ENCODE measurements around the gene NAT14.

The NAT14 gene

GRCh38 chr19:55482967-55483705, 1.9 kb upstream of the NAT14 start:
- WGBS, result 94% methylated on average over 47 of the region's 47 CpGs
- Histone ChIP-seq H3K27me3 (ENCODE audit: insufficient read depth, low read length) (no peaks in the 10 kb centered on the region), H3K9me3 (ENCODE audit: insufficient read depth, low read depth, low read length) (no peaks in the 10 kb centered on the region), H3K9ac (ENCODE audit: low read depth, low read length) (no peak overlapping the region), H3K4me3 (ENCODE audit: low read length) (no peak overlapping the region), H3K36me3 (ENCODE audit: insufficient read depth, low read length) (no peaks in the 10 kb centered on the region), H3K4me1 (ENCODE audit: insufficient read depth, low read length) (peaks cover 19% of the 10 kb centered on the region), H3K27ac (ENCODE audit: low read depth, low read length) (no peak overlapping the region)

- Histone ChIP-seq H3K36me3 (ENCODE audit: insufficient read depth, low read length) (no peaks in the 10 kb centered on the region), H3K27me3 (ENCODE audit: insufficient read depth, low read length) (no peaks in the 10 kb centered on the region), H3K4me1 (ENCODE audit: insufficient read depth, low read length) (peaks cover 22% of the 10 kb centered on the region), H3K9me3 (ENCODE audit: insufficient read depth, low read depth, low read length) (no peaks in the 10 kb centered on the region), H3K4me3 (ENCODE audit: low read length) (peak overlapping the region; percentile 78), H3K9ac (ENCODE audit: low read depth, low read length) (peak overlapping the region; percentile 84), H3K27ac (ENCODE audit: low read depth, low read length) (peak overlapping the region; percentile 18; the same call in 1 of the 2 replicates)
- 79% methylated on average over 46 of the region's 46 CpGs for WGBS
Measured at GRCh38 chr19:55483706-55484592, 1.0 kb upstream of the NAT14 start.

DNA sequence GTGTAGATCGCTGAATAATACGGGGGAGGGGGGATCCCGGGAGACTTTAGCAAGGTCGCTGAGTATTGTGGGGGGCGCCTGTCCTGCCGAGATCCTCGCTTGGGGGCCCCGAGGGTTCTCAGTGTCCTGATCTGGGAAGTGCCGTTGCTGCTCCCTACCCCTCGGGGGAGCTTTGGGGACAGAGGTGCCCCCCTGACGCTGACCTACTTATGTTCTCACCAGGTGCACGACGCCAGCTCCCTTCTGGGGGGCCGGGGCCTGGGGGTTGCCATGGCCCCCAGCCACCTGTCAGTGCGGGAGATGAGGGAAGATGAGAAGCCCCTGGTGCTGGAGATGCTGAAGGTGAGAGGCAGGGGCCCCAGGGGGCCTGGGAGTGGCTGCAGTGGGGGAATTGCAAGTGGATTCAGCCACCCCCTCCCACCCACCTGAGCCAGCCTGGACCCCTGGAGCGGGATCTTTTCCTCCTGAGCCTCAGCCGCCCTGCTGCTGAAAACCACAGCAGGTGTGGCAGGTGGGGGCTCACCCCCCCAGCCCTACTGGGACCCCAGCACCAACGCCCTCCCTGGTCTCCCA, 537 bp downstream of the NAT14 start:
- no peaks in the 10 kb centered on the region for H3K36me3 ChIP-seq (ENCODE audit: insufficient read depth, low read length)
- peak overlapping the region; percentile 76 for H3K27ac ChIP-seq (ENCODE audit: low read depth, low read length)
- H3K9ac ChIP-seq (ENCODE audit: low read depth, low read length), result peak overlapping the region; percentile 84
- H3K4me1 ChIP-seq (ENCODE audit: insufficient read depth, low read length), result peaks cover 24% of the 10 kb centered on the region
- peak overlapping the region; percentile 78 for H3K4me3 ChIP-seq (ENCODE audit: low read length)
- no peaks in the 10 kb centered on the region for H3K9me3 ChIP-seq (ENCODE audit: insufficient read depth, low read depth, low read length)
- 6% methylated on average over 18 of the region's 18 CpGs for WGBS
- no peaks in the 10 kb centered on the region for H3K27me3 ChIP-seq (ENCODE audit: insufficient read depth, low read length)

DNA sequence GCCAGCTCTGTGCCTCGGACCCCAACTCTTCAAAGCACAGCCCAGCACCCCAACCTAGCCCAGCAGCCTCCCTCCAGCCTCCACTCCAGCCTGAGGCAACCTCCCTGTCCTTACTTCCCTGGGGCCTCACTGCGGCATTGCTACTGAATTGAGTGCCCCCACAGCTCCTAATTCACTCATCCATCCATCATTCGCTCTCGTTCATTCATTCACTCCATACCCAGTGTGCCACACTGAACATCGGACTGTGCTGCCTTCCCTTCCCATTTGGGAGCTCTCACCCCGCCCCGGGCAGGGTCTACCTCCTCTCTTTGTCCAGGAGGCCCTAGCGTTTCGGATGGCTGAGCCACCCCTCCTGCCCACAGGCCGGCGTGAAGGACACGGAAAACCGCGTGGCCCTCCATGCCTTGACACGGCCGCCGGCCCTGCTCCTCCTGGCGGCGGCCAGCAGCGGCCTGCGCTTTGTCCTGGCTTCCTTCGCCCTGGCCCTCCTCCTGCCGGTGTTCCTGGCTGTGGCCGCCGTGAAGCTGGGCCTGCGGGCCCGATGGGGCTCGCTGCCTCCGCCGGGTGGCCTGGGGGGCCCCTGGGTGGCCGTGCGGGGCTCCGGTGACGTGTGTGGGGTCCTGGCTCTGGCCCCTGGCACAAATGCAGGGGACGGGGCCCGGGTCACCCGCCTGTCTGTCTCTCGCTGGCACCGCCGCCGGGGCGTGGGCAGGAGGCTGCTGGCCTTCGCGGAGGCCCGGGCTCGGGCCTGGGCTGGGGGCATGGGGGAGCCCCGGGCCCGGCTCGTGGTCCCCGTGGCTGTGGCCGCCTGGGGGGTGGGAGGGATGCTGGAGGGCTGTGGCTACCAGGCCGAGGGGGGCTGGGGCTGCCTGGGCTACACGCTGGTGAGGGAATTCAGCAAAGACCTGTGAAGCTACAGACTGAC, 1.3 kb downstream of the NAT14 start:
- peak overlapping the region; percentile 78 for H3K4me3 ChIP-seq (ENCODE audit: low read length)
- H3K9ac ChIP-seq (ENCODE audit: low read depth, low read length), result 0 out of 2 replicates have a peak overlapping the region, but pooled peaks have one; percentile 22
- no peaks in the 10 kb centered on the region for H3K9me3 ChIP-seq (ENCODE audit: insufficient read depth, low read depth, low read length)

DNA sequence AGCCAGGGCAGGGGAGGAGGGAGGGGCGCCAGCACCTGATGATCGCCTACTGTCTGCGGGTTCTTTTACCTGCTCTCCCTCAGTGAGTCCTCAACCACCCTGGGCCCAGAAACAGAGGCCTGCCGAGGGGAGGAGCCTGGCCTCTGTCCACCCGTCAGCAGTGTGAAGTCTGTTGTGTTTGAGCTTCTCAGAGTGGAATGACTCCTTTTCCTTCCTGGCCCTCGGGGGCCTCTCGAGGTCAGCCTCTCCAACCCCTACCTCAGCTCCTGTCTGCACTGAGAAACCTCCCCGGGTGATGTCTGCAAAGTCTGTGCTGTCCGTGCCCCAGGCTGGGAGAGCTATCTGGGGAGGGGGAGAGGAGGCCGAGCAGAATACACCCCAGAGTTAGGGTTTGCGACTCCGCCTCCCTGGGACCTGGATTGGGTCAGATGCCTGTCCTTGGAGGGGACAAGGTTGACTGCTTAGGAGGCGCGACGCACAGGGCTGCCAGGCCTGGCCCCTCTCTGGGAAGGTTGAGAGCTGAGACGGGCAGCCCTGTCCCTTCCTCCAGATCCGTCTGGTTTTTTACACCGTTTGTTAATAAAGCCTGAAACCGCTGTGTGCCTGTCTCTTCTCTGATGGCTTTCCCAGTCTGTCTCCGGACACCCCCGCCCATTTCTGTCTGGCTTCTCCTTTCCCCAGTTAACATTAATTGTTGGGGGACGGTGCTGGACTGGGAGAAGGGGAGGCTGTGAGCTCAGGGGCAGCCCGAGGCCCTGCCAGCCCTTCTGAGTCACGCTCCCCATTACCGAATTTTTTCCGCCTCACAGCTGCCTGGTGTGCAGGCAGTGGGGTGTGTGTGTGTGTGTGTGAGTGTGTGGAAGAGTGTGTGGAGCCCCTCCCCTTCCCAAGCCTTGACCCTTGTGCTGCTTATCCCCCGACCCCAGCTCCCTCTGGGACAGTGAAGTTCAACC, 2.3 kb downstream of the NAT14 start:
- Histone ChIP-seq H3K9ac (ENCODE audit: low read depth, low read length) (peak overlapping the region; percentile 28; the same call in 1 of the 2 replicates), H3K36me3 (ENCODE audit: insufficient read depth, low read length) (no peaks in the 10 kb centered on the region), H3K27me3 (ENCODE audit: insufficient read depth, low read length) (no peaks in the 10 kb centered on the region), H3K27ac (ENCODE audit: low read depth, low read length) (peak overlapping the region; percentile 27), H3K9me3 (ENCODE audit: insufficient read depth, low read depth, low read length) (no peaks in the 10 kb centered on the region), H3K4me1 (ENCODE audit: insufficient read depth, low read length) (peaks cover 24% of the 10 kb centered on the region), H3K4me3 (ENCODE audit: low read length) (peak overlapping the region; percentile 24)
- 32% methylated on average over 22 of the region's 27 CpGs for WGBS

More for the DNA sequence above, 1.3 kb downstream of the NAT14 start:
- peaks cover 24% of the 10 kb centered on the region for H3K4me1 ChIP-seq (ENCODE audit: insufficient read depth, low read length)
- WGBS, result 68% methylated on average over 53 of the region's 53 CpGs
- peak overlapping the region; percentile 27; the same call in 1 of the 2 replicates for H3K27ac ChIP-seq (ENCODE audit: low read depth, low read length)
- H3K36me3 ChIP-seq (ENCODE audit: insufficient read depth, low read length), result no peaks in the 10 kb centered on the region
- no peaks in the 10 kb centered on the region for H3K27me3 ChIP-seq (ENCODE audit: insufficient read depth, low read length)

GRCh38 chr19:55487924-55488687, 3.1 kb downstream of the NAT14 start, which contains the start of gene SSC5D:
Gene SSC5D, plus strand, starts transcription at chr19:55488436. Its CDS starts 154 bp downstream, at chr19:55488590.
- Histone ChIP-seq H3K4me1 (ENCODE audit: insufficient read depth, low read length) (peaks cover 24% of the 10 kb centered on the region), H3K36me3 (ENCODE audit: insufficient read depth, low read length) (no peaks in the 10 kb centered on the region), H3K27ac (ENCODE audit: low read depth, low read length) (peak within 1 kb of the TSS; percentile 65), H3K9me3 (ENCODE audit: insufficient read depth, low read depth, low read length) (no peaks in the 10 kb centered on the region), H3K9ac (ENCODE audit: low read depth, low read length) (peak within 1 kb of the TSS; percentile 56; the same call in 1 of the 2 replicates), H3K4me3 (ENCODE audit: low read length) (peak within 1 kb of the TSS; percentile 45), H3K27me3 (ENCODE audit: insufficient read depth, low read length) (no peaks in the 10 kb centered on the region)
- 2% methylated on average over 14 of the region's 21 CpGs for WGBS

DNA sequence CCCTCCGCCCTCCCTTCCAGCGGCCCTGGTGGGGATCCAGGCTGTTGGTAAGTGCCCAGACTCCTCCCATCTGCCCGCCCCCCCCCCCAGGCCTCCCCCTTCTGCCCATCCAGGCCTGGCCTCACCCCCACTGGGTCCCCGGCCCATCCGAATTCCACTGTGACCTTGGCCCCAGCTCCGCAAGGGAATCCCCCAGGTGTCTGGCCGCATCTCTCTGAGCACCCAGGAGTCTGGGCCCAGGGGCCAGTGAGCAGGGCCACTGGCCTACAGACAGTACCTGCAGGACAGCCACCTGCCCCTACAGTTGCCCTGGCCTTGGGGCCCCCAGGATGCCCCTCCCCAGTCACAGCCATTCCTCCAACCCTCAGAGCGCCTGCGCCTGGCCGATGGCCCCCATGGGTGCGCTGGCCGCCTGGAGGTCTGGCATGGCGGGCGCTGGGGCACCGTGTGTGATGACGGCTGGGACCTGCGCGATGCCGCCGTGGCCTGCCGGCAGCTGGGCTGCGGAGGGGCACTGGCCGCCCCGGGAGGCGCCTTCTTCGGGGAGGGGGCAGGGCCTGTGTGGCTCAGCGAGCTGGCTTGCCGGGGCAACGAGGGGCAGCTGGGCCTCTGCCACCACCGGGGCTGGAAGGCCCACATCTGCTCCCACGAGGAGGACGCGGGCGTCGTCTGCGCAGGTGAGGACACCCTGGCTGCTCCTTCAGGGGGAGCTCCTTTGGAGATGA, 4.2 kb downstream of the NAT14 start:
- H3K4me1 ChIP-seq (ENCODE audit: insufficient read depth, low read length), result peaks cover 19% of the 10 kb centered on the region

GRCh38 chr19:55489711-55490477, 4.9 kb downstream of the NAT14 start:
- no peak overlapping the region for H3K4me3 ChIP-seq (ENCODE audit: low read length)

More for the DNA sequence above, 4.2 kb downstream of the NAT14 start:
- no peaks in the 10 kb centered on the region for H3K27me3 ChIP-seq (ENCODE audit: insufficient read depth, low read length)
- H3K9ac ChIP-seq (ENCODE audit: low read depth, low read length), result no peak overlapping the region
- no peaks in the 10 kb centered on the region for H3K9me3 ChIP-seq (ENCODE audit: insufficient read depth, low read depth, low read length)
- H3K4me3 ChIP-seq (ENCODE audit: low read length), result no peak overlapping the region
- no peaks in the 10 kb centered on the region for H3K36me3 ChIP-seq (ENCODE audit: insufficient read depth, low read length)
- WGBS, result 49% methylated on average over 35 of the region's 36 CpGs
- no peak overlapping the region for H3K27ac ChIP-seq (ENCODE audit: low read depth, low read length)

More at GRCh38 chr19:55489711-55490477, 4.9 kb downstream of the NAT14 start:
- H3K36me3 ChIP-seq (ENCODE audit: insufficient read depth, low read length), result no peaks in the 10 kb centered on the region
- H3K9ac ChIP-seq (ENCODE audit: low read depth, low read length), result no peak overlapping the region
- no peaks in the 10 kb centered on the region for H3K27me3 ChIP-seq (ENCODE audit: insufficient read depth, low read length)
- WGBS, result 68% methylated on average over 18 of the region's 21 CpGs
- H3K9me3 ChIP-seq (ENCODE audit: insufficient read depth, low read depth, low read length), result no peaks in the 10 kb centered on the region
- peaks cover 16% of the 10 kb centered on the region for H3K4me1 ChIP-seq (ENCODE audit: insufficient read depth, low read length)
- H3K27ac ChIP-seq (ENCODE audit: low read depth, low read length), result no peak overlapping the region
